ENCODE measurements around the gene SYT9.

Gene SYT9, protein sequence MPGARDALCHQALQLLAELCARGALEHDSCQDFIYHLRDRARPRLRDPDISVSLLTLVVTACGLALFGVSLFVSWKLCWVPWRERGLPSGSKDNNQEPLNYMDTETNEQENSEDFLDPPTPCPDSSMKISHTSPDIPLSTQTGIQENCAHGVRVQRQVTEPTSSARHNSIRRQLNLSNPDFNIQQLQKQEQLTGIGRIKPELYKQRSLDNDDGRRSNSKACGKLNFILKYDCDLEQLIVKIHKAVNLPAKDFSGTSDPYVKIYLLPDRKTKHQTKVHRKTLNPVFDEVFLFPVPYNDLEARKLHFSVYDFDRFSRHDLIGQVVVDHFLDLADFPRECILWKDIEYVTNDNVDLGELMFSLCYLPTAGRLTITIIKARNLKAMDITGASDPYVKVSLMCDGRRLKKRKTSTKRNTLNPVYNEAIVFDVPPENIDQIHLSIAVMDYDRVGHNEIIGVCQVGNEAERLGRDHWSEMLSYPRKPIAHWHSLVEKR

GRCh38 chr11:7251836-7252682 lies at the start of gene SYT9:
TSS of gene SYT9 (plus strand) at chr11:7251904. CDS start at chr11:7252187, 283 bp downstream.
- DNase-seq (ENCODE audit: low read depth), result peak; percentile 33

DNA sequence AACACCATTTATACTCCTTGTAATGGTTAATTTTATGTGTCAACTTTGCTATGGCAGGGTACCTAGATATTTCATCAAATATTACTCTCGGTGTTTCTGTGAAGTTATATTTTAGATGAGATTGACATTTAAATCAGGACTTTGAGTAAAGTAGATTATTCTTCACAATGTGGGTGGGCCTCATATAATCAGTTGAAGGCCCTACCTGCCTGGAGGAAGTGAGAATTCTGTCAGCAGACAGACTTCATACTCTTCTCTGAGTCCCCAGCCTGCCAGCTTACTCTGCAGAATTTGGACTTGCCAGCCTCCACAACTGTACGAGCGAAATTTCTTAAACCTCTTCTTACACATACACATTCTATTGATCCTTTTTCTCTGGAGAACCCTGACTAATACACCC lies 49.3 kb upstream of the SYT9 start:
- no peak for DNase-seq (ENCODE audit: low read depth)

DNA sequence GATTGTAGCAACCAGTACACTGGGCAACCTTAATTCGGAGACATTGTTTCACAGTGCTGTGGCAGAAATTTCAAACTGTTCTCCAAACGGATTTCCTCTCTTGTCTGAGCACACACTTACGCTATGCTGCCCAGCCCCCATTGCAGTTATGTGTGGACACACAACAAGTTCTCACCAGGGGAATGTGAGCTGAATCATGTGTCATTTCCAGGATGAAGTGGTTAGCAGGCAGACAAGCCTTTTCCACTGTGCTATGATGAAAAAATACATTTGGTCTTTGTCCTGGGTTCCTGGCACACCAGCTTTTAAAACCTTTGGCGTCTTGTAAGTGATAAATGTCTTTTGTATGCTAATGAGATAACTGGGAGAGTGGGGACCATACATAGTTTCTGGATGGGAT lies 46.9 kb upstream of the SYT9 start:
- no peak for DNase-seq (ENCODE audit: low read depth)

- no peak for DNase-seq (ENCODE audit: low read depth)
These were observed 43.3 kb upstream of the SYT9 start for GRCh38 chr11:7208391-7208790.

DNA sequence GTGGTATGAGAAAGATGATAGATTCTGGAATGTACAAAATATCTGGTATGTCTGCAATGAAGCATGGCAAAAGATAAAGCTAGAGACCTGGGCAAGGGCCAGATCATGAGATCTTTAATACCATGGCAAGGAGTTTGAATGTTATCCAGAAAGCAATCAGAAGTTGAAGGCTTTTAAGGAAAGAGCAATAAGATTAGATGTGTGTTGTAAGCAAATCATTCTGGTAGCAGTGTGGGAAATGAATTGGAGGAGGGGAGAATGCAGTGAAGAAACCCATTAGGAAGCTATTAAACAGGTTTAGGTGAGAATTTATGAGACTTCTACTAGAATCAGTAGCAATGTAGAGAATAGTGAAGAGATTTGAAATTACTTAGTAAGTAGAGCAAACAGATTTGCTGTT lies 32.2 kb upstream of the SYT9 start:
- DNase-seq (ENCODE audit: low read depth), result no peak

- DNase-seq (ENCODE audit: low read depth), result no peak
These were observed 31.1 kb upstream of the SYT9 start for GRCh38 chr11:7220636-7221035.

- no peak for DNase-seq (ENCODE audit: low read depth)
These were observed 29.1 kb upstream of the SYT9 start for GRCh38 chr11:7222619-7223018.

DNA sequence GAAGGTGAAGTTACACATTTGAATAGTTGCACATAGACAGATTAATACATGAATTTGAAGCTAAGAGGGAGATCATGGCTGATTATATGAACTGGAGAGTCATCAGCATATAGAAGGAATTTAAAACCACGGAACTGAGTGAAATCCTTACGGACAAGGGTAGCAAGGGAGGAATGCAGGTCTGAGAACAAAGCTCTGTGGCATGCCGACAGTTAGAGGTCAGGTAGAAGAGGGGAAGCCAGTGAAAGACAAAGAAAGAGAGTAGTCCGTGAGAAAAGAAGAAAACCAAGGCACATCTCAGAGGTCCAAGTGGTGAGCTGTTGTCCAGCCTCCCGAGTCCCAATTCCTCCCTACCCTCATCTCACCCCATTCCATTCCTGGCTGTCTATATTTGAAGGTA lies 11.8 kb upstream of the SYT9 start:
- DNase-seq (ENCODE audit: low read depth), result no peak

- DNase-seq (ENCODE audit: low read depth), result no peak
These were observed 6.4 kb upstream of the SYT9 start for GRCh38 chr11:7245341-7245740.

GRCh38 chr11:7246179-7246578 lies 5.5 kb upstream of the SYT9 start:
- DNase-seq (ENCODE audit: low read depth), result no peak

DNA sequence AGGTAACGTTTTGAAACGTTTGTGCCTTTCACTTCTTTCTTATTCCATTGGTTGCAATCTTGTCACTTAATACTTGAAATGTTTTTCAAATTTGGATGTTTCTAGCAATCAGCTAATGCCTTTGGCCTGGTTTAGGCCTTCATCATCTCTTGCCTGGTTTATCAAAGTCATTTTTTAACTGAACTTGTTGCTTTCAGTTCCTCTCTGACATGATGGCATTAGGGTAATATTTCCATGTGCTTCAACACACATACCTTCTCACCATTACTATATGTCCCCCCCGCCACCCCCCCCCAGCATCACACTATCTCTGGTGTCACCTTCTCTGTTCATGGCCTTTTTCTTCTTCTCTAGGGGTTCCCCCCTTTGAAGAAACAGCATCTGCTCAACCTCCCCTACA lies 1.5 kb upstream of the SYT9 start:
- DNase-seq (ENCODE audit: low read depth), result no peak

- DNase-seq (ENCODE audit: low read depth), result no peak
These were observed 243 bp upstream of the SYT9 start for GRCh38 chr11:7251487-7251835.

- DNase-seq (ENCODE audit: low read depth), result no peak
These were observed 1.0 kb downstream of the SYT9 start for GRCh38 chr11:7252683-7253213.

GRCh38 chr11:7253800-7254199 lies 2.1 kb downstream of the SYT9 start:
- no peak for DNase-seq (ENCODE audit: low read depth)

- no peak for DNase-seq (ENCODE audit: low read depth)
These were observed 3.1 kb downstream of the SYT9 start for GRCh38 chr11:7254731-7255291.

DNA sequence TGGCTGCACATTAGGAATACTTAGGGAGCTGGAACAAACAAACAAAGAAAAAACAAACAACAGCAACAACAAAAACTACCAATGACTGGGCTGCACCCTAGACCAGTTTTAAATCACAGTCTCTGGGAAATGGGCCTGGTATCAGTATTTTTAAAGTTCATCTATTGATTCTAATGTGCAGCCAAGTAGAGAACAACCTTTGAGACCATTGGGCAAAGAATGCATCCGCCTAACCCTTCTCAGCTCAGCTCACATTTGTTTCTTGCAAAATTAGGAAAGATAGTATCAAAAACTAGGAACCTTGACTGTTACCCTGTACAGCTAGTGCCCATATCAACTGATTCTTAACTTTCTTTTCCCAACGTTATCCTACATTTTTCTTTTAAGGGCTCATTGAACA lies 5.2 kb downstream of the SYT9 start:
- DNase-seq (ENCODE audit: low read depth), result no peak

GRCh38 chr11:7257724-7258123 lies 6.0 kb downstream of the SYT9 start:
- DNase-seq (ENCODE audit: low read depth), result no peak

GRCh38 chr11:7261578-7261977 lies 9.9 kb downstream of the SYT9 start:
- DNase-seq (ENCODE audit: low read depth), result no peak

DNA sequence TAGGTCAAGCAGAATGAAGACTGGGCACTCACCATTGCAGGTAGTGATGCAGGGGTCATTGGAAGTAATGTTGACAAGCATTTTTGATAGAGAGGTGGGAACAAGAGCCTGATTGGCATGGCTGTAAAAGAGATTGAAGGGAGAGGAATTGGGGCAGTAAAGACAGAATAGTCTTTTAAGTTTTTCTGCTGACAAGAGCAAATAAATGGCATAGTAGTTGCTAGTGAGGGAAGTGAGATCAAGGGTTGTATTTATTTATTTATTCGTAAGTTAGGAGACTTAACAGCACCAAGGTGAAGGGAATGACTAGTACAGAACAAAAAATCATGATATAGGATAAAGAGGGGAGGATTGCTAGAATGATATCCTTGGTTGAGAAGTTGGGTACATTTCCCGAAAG lies 11.0 kb downstream of the SYT9 start:
- DNase-seq (ENCODE audit: low read depth), result no peak

DNA sequence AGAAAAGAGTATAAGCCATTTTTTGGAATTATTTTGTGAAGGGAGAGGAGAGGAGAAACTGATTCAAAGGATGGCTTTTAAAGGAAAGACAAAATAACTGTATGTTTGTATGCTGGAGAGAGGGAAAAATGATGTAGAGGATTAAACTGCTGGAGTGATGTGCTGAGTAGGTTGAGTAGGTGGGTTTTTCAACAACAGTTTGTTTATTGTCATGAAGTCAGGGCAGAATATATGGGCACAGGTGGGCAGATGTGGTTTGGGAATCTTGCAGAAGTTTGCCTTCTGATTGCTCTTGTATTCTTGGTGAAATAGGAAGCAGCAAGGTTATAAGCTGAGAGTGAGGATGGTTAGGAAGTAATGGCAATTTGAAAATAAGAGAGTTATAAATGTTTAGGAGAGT lies 12.1 kb downstream of the SYT9 start:
- no peak for DNase-seq (ENCODE audit: low read depth)

DNA sequence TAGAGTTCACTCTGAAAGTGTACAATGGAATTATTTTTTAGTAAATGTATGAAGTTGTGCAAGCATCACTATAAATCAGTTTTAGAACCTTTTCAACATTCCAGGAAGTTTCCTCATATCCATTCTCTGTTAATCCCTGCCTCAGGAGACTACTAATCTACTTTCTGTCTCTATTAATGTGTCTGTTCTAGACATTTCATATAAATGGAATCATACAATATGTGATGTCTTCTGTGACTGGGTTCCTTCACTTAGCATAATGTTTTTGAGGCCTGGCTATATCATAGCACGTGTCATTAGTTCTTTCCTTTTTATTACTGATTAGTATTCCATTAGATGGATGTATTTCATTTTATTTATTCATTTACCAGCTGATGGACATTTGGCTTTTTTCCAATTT lies 17.1 kb downstream of the SYT9 start:
- no peak for DNase-seq (ENCODE audit: low read depth)

GRCh38 chr11:7270233-7270865 lies 18.6 kb downstream of the SYT9 start:
- DNase-seq (ENCODE audit: low read depth), result no peak

Data from activated T-cell treated with anti-CD3 and anti-CD28 coated beads for 48 hours (primary cell).